RCC 7860 (cell line): ENCODE data around the gene DBR1.
"Not testable (repeated sequence)": the region's sequence is repeated elsewhere in the genome, so short reads cannot be mapped to it uniquely, and the experiment has no call there.

Source experiments
- DNase-seq: peaks from one replicate; pipeline ENCODE4 v3.0.0-alpha.2; 2015; ENCODE audit warnings: low spot score
- FAIRE-seq: peaks from 2 replicates; lab custom pipeline; 2012; peaks lifted over from hg19 to GRCh38; lab: Jason Lieb, UNC

The DBR1 gene

DNA sequence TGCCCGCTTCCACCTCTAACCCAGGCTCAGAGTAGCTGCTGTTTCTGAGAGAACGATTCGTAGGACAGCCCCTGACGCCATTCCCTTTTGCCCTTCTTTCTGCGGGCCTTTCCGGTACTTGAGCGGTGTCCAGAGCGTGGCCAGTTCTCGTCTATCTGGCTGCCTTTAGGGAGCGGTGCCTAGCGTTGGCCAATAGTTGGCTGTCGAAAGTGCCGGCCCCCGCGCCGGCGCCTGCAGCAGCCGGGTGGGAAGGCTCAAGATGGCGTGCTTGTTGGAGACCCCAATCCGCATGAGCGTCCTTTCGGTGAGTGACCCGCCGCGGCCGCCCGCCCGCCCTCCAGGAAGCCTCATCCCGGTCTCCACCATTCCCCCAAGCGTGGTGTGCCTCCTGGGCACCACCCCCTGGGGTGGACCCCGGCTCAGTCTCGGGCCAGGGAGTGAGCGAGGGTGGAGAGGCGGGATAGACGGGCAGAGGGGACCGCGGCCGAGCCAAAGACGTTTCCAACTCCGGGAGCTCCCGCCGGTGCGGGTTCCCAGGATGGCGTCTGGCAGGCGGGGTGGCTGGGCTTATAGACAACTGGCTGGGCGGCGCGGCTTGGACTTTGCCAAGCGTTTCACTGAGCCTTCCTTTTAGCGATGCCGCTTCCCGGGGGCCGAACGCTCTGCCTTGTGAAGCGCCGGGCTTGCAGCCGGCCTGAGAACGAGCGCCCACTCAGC lies 12.7 kb upstream of the DBR1 start, which contains the start of gene ARMC8:
Gene ARMC8 (plus strand): TSS at position 6 of the 717 bp plus-strand sequence. CDS start 254 bp downstream, at position 260.
- DNase-seq (no peak), FAIRE-seq (no peak)

DNA sequence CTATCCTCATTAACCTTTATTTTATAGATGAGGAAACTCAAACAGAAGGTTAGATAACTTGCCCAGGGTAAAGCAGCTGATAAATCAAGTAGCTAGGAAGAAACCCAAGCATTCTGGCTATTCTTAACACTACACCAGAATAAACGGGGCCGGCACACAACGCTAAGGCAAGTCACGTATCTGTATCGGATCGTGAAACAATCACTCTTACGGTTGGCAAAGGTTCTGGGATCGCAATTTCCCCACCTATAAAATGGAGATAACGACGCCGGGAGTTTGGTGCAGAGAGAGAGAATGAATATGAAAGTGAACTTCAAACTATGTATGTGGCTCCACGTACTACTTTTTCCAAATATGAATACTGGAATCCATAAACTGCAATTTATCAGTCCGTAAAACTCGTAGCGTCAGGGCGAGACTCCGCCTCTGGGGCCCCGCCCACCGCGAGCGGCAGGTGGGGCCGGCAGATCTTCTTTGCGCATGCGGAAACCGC lies 12.1 kb upstream of the DBR1 start:
- DNase-seq, result peak; percentile 79

DNA sequence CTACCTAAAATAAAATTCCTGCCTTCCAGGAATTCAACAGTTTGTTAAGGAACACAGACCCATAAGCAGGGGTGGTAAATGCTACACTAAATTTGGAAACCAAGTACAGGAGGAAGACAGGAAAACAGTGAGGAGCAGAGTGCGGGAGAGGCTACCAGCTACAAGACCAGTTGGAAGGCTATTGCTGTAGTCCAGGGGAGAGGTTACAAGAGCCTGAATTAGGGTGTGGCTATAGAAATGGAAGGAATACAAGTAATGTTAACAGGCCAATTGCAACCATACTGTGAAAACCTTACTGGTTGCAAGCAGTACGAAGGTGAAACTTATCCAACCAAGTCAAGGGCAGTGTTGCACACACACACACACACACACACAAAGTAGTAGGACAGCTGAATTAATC lies 11.5 kb upstream of the DBR1 start:
- DNase-seq, result no peak
- no peak for FAIRE-seq

More for the DNA sequence above, 12.1 kb upstream of the DBR1 start:
- FAIRE-seq, result peak; percentile 76

DNA sequence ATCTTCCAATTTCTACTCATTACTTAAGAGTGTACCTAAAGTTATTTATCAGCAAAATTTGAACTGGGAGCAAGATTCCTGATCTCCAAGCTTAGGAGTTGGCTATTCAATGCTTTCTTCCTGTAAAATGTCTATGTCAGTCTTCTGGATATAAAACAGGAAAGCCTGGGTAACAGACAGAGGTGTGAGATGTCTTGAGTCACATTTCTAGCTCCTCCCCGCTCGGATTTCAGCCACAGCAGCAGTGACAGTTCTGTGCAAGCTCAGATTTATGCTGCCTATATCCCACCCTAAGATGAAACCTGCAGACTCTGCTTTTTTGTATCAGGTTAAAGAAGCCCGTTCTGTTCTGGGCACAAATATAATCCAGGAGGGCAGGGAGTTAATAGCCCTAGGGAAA lies 10.3 kb upstream of the DBR1 start:
- DNase-seq, result no peak
- FAIRE-seq, result no peak

DNA sequence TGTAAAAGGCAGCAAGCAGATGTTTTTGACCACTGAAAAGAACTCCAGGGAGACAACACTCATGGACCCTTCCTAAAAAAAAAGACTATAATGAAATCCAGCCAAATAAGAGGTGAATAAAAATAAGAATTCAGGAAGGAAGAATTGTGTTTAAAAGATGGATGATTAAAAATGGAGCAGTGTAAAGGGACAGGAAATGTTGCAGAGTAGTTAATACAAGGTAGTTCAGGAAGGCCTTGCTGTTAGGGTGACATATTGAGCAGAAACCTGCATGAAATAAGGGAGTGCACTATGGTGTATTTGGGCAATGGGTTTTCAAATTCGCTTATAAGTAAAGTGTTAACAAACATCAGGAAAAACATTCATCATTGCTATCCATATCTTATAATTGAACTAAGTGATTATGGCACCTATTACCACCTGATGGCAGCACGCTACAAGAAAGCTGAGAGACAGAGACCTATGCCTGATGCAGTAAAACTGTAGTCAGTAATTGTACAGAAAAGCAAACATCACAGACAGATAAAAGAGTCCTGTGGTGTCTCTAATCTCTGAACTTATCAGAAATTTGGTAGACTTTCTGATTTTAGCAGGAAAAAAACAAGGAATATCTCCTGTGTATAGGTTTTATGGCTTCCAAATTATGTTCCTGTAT lies 5.8 kb upstream of the DBR1 start:
- DNase-seq (peak; percentile 45), FAIRE-seq (peak; percentile 69)

DNA sequence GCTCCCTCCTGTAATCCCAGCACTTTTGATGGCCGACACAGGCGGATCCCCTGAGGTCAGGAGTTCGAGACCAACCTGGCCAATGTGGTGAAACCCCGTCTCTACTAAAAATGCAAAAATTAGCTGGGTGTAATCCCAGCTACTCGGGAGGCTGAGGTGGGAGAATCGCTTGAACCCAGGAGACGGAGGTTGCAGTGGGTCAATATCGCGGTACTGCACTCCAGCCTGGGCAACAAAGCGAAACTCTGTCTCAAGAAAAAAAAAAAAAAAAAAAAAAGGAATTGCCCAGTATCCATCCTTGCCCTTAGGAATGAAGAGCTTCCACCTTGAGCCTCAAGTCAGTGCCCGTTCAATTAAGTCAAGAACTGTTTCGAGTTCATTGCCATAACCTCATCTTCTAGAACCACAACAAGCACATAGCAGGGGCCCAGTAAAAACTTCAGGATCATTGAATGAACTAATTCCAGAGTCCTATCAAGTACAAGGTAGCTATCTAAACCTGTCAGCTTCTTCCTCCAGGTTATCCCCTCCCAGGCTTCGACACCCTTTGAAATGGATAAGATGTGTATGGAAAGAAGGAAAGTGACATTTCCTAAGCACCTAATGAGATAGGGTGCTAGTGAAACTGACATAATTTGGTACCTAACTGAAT lies 826 bp downstream of the DBR1 start:
- FAIRE-seq (no peak), DNase-seq (no peak)

DNA sequence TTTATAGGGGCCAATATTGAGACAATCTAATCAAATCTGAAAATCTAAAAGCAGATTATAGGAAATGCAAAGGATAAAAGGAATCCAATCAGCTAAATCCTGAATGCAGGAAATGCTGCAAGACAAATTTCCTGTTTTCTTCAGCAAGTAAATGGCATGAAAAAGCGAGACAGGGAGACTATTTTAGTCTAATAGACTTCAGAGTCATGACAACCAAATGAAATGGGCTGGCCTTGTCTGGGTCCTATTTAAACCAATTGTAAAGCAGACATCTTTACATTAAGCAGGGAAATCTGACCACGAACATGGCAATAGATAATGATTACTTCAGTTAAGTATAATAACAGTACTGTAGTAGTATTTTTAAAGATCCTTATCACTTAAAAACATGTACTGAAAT lies 2.1 kb downstream of the DBR1 start:
- DNase-seq, result no peak
- no peak for FAIRE-seq

DNA sequence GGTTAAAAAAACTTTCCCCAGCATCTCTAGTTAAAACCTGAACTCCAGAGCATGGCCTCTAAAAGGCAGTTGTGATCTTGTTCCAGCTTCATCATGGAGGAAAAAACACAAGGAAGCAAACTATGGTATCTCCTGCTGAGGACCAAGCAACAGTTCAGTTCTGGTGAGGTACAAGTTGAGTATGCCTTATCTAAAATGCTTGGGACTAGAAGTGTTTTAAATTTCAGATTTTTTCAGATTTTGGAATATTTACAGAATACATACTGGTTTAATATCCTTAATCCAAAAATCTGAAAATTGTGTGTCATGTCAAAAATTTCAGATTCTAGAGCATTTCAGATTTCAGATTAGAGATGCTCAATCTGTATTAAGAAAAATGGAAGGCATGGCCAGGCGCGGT lies 9.7 kb downstream of the DBR1 start:
- no peak for DNase-seq
- no peak for FAIRE-seq

DNA sequence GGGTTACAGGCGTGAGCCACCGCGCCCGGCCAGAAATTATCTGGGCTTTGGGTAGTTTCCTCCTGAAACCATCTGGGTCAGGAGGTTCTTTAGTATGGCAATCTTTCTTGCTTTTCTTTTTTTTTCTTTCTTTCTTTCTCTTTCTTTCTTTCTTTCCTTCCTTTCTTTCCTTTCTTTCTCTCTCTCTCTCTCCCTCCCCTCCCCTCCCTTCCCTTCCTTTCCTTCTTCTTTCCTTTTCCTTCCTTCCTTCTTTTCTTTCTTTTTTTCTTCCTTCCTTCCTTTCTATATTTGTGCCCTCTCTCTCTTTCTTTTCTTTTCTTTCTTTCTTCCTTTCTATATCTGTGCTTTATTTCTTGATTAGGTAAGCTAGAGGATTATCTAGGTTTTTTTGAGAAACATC lies 17.0 kb downstream of the DBR1 start:
- FAIRE-seq (no peak), DNase-seq (no peak)

DNA sequence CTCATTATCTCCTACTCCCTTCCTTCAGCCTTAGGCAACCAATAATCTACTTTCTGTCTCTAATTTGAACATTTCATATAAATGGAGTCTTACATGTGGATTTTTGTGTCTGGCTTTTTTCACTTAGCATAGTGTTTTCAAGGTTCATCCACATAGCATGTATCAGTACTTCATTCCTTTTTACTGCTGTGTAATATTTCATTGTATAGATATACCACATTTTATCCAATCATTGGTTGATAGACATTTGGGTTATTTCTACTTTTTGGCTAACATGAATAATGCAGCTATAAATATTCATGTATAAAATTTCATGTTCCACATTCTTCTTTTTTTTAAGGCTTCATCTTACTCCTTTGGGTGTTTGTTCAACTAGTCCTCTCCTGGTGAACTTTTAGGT lies 20.2 kb downstream of the DBR1 start:
- no peak for DNase-seq
- no peak for FAIRE-seq

DNA sequence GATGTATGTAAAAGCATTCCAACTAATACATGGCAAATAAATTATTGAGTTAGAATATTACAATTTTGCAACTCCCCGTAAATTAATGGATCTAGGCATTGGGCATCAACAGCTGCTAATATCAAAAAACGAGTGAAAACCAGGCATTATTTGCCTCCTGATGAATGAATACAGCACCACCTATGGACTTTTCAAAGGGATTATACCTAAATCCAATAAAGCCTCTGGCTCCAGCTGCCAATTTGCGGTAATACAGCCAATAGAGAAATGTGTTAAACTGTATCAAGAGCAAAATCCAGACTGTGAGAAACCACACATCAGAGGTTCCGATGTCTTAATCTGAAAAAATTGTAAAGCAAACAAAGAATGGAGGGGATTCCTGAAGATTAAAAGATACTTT lies 26.2 kb downstream of the DBR1 start:
- no peak for FAIRE-seq
- no peak for DNase-seq

DNA sequence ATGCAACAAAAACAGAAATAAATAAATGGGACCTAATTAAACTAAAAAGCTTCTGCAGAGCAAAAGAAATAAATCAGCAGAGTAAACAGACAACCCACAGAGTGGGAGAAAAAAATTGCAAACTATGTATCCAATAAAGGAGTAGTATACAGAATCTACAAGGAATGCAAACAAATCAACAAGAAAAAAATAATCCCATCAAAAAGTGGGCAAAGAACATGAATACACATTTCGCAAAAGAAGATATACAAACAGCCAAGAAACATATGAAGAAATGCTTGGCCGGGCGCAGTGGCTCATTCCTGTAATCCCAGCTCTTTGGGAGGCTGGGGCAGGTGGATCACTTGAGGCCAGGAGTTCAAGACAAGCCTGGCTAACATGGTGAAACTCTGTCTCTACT lies 32.5 kb downstream of the DBR1 start:
- not testable (repeated sequence) for FAIRE-seq, DNase-seq

DNA sequence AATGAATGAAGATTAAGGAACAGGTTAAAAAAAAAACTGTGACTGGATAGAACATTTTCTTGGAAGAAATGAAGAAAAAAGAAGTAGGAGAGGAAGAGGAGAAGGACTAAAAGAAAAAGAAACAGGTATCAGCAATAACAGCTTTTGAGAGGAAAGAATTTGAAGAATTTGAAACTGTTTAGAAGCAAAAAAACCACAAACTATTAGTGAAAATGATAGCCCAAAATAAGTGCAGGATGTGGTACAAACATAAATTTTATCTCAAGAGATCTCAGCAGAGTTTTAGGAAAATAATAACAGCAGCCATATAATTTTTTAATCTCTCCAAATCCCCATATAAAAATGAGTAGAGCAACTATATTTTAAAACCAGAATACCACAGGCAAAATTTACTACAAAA lies 33.8 kb downstream of the DBR1 start:
- no peak for DNase-seq
- FAIRE-seq, result no peak

DNA sequence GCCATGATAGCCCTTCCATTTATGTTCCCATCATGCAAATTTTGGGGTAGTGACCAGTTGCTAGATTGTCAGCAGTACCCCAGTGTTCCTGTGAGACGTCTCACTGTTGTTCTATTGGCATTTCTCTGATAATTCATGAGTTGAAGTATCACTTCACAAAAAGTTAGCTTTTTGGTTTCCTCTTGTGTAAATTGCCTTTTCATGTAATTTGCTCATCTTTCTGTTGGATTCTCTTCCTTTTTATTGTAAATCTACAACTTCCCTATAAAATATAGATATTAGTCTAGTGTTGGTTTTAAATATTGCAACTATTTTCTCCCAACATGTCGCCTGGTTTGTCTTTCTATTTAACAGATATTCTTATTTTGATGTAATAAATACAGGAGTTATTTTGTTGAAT lies 35.0 kb downstream of the DBR1 start:
- FAIRE-seq (no peak), DNase-seq (no peak)

DNA sequence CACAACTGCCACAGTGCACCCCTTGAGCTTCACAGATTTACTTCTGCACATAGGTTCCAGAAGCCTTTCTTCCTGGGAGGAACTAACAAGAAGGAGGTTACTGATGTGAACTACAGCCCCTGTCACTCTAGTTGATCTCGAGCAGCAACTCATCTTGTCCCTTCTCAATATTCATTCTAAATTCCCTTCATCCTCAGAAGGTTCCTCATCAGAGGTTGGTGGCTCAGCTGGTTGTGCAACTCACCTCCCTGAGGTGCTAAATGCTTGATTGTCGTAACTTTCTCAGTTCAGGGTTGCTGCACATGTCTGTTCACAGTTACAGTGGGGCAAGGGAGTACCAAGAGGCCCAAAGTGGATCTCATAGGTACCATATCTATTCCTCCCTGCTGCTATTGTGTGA lies 36.9 kb downstream of the DBR1 start:
- FAIRE-seq (no peak), DNase-seq (no peak)

DNA sequence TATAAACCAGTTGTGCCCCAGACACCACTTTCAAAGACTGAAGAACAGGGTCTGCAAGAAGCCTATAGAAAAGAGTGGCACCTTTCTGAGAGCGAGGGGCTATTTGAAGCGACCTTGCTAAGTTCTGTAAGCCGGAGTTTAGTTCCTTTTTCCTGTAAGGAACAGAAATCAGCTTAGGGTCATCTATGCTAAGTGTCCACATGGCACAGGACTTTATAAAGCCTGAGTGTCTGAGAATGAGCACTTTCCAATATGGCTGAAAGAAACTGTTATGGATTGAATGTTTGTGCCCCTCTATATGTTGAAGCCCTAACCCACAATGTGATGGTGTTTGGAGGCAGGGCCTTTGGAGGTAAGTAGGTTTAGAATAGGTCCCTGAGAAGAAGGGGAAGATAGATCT lies 38.5 kb downstream of the DBR1 start:
- DNase-seq (no peak), FAIRE-seq (no peak)

DNA sequence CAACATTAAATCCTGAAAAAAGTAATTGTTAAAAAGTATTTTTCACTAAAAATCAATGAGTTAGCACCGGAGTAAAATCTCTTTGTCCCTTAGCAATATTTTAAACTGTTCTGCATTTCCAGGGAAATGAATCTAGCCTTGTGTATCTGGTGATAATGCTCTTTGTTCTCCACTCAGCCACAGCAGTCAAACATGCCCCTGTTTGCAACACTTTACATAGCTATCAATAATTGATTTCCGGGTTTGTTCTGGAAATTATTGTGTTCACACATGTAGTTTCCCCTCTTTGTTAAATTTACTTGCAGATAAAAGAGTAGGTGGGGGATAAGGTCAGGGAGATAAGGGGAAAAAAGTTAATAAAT lies 38.9 kb downstream of the DBR1 start:
- DNase-seq, result no peak
- FAIRE-seq, result no peak

DNA sequence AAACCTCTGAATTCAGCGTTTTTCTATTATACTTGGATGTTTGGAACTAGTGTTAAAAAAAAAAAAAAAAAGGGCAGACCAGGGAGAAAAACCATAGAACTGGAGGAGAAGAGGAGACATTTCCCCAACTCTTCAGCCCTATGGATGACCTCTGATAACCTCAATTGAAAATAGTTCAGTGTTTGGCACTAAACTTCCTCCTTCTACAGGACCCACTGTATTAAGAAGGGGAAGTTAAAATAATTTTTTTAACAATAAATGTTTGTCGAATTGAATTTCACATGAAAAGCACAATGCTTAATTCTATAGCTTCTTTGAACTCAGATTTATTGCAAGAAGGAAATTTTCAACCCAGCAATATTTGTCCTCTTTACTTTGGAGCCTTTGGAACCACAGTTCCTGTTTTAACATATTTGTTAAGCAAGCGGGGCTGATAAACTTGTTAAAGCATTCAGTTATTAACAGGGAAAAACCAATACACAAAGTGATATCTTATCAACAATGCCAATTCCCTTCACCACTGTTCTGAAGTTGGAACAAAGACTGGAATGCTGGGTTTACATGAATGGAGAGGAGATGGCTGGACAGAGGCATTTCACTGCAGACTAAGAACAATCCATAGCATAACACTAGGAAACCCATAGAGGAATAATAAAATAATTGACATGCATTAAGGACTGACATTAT lies 39.4 kb downstream of the DBR1 start:
- FAIRE-seq (no peak), DNase-seq (no peak)

DNA sequence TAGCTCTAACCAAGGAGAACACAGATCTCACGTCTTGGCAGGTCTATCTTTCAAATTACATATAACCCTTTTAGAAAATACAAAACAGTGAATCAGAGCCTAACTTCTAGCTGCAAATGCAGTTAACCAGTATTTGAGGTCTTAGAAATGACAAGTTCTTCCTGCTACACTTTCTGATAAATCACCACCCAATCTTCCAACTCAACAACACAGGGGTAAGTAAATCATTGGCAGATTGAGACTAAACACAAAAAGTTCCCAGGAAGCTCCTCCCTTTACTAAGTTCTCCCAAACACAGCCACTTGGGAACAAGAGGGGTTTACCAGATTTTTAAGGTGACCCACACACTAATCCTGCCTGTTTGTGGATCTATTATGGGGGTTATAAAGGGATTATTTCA lies 42.5 kb downstream of the DBR1 start, which contains the start of gene A4GNT:
Gene A4GNT (minus strand): TSS at position 152 of the 400 bp plus-strand sequence. CDS start 1,134 bp downstream, outside the sequence.
- FAIRE-seq (no peak), DNase-seq (no peak)

DNA sequence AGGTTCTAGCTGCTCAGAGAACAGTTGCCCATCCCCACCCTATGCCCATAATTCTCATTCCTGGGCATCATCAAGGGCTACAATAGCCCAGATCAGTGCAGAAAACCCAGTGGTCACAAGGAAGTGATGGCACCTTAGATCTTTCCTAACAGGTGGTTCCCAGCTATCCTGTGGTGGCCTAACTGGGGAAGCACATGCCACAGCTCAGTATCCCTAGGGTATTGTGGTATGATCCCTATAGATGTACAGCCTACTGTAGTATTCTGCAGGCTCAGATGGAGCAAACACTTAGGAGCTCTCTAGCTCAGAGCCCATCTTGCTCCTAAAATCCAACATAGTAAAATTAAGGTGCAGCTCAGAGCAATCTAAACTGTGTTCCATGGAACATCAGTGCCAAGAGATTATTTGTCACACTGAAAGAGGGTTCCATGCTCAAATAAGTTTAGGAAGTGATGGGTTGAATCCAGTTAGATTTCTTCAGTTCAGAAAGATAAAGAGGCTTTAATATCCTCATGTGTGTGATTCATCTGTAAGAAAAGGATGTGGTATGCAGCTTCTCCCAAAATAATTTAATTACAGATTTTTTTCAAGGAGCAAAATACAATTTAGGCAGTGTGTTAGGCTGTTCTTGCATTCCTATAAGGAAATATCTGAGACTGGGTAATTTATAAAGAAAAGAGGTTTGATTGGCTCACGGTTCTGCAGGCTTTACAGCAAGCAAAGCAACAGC lies 46.9 kb downstream of the DBR1 start:
- DNase-seq, result no peak
- FAIRE-seq, result no peak
